HG02610 (cell line): ENCODE data around the gene AGRP.
"Not testable (repeated sequence)": the region's sequence is repeated elsewhere in the genome, so short reads cannot be mapped to it uniquely, and the experiment has no call there.

Experiments used
- ATAC-seq: cut with Tn5 transposase; IDR thresholded peaks from one replicate; pipeline ENCODE4 v1.9.1; 2021; ENCODE audit warnings: mild to moderate bottlenecking, moderate library complexity; ENCODE audit not compliant: unreplicated experiment

Gene AGRP, protein sequence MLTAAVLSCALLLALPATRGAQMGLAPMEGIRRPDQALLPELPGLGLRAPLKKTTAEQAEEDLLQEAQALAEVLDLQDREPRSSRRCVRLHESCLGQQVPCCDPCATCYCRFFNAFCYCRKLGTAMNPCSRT

DNA sequence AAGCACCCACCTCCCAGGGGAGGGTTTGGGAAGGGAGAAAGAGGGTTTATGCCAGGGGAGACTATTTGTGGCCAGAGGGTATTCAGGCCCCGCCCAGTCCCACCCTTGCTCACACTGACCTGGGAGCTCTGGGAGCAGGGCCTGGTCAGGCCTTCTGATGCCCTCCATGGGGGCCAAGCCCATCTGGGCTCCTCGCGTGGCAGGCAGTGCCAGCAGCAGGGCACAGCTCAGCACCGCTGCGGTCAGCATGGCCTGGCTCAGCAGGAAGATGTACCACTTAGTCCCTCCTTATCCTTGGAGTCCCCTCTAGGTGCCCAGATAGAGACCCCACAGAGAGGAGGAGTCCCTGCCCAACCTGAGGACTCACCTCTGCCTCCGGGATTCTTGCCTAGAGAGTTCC is at the start of gene AGRP:
AGRP (minus strand) TSS at position 398 of the 400 bp plus-strand sequence; CDS start at position 249, 149 bp downstream.
- no peak for ATAC-seq

DNA sequence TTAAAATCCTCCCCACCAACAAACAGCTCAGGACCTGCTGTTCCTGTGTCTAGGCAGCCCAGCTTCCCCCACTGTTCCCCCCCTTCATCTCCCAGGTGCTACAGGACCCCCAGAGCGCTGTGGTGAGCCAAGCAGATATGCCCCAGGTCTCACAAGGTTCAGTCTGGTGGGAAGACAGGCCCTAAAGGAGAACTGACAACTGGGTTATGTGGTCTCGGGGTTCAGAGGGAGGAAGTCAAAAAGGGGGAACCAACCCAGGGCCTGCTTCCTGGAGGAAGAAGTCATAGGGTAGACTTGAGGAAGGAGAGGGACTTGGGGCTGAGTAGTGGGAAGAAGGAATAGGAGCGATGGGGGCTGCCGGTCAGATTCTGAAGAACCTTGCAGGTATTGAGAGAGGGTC is 47.9 kb upstream of the AGRP start:
- no peak for ATAC-seq

DNA sequence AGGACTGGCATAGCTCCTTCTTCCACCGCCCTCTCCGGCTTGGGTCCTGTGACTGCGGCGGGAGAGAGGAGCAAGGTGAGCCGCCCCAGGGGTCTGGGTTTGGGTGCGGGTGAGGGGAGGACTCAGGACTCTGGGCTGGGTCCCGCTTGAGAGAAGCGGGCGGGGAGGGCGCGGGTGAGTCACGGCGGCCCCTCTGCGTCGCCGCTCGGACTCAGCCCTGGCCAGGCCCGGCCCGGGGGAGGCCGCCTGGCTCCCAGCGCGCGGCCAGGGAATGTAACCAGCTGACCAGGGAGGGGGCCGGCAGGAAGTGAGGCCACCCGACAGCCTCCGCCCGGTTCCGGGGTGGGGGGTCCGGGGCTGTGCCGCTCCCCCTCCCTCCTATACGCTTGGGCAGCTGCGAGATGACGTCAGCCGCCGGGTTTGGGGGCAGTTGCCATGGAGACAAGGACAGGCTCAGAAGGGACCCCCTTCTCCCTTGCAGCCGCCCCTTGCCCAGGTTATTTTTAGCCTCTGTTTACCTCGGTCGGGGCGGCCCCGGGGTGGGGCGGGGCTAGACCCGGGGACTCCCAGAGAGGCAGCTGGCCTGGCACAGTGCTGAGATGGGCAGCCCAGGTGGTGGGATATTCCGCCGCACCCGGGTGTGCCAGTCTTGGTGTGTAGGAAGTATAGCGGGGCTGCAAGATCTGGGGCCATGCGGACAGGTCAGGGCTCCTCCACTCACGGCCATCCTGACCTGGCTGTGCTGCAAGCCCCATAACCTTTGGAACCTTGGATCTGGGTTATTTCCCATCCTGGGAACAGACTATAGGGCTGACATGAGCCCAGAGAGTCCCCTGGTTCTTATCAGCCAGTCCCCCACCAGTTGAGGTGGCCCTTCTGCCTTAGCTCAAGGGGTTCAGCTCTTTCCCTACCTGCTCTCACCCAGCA is 46.9 kb upstream of the AGRP start:
- ATAC-seq, result no peak

DNA sequence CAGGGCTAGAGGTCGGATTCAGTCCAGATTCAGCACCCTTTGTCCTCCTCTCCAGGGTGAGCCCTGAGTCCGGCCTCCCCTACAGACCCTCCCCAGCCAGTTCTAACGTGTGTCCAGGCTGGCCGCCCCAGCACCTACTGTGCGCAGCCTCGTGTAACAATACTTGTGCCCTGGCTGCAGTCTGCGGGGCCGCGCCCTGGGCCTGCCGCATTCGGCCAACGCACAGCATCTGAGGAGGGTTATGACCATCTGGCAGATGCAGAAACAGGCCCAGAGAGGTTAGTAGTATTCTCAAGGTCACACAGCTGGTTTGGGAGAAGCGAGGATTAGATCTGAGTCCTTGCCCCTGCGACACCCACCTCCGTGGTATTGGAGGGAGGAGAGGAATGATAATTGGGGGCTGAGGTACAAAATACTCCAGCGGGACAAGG is 46.2 kb upstream of the AGRP start:
- no peak for ATAC-seq

DNA sequence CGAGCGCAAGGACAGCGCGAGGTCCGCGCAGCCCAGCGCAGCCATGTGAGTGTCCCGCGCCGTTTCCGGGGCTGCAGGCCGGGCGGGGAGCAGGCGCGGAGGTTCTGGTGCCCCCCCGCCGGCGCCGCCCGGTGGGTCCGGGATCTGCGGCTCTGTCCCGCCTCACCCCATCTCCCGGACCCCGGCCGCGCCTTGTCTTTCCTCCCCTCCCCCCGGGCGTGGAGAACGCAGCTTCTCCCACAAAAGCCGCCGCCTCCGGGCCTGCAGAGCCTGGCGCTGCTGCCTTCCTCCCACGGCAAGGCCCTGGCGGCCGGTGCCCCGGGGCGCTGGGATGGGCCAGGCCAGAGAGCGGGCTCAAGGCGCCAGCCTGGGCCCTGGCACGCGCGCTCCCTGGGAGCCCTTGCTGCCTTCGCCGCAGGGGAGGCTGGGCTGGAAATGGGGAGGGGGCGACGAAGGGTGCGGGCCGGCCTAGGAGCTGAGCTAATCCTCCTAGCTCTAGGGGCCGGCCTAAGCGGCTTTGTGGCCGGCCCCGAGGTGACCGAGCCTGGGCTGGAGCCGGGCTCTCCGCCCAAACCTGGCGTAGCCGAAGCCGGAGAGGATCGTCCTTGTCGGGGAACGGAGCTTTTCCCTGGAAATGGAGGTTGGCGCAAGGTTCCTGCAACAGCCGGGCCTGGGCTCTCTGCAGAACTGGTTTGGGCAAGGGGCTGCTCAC is 45.7 kb upstream of the AGRP start:
- no peak for ATAC-seq

DNA sequence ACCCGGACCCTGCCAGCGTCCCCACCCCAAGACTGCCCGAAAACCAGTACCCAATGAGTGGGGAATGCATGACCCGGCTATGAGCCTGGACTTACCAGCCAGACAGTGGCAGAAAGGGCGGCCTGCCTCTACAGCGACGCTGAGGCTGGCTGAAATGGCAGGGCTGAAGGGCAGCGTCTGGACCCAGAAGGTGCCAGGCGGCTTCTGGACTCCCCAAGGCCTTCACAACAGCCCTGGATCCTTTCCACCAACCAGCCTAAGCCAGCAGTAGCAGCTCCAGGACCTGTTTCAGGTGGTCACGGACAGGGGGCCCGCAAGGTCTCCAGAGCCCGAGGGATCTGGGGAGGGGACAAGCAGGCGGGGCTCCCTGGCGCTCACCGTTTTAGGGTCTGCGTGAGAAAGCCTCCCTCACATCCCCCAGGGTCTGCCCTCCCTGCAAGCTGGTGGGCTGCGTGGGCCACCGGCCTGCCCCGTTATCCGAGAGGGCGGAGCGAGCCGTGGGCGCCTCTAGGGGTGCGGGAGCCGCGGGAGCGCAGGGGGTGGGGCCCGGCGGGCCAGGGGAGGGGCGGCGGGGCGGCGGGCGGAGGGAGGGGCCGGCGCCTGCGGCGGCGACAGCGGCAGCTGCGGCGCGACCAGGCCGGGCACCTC is 45.0 kb upstream of the AGRP start, which contains the start of gene RIPOR1:
RIPOR1 (plus strand) TSS at position 608 of the 648 bp plus-strand sequence. CDS start 9,618 bp downstream, outside the sequence.
- ATAC-seq, result no peak

DNA sequence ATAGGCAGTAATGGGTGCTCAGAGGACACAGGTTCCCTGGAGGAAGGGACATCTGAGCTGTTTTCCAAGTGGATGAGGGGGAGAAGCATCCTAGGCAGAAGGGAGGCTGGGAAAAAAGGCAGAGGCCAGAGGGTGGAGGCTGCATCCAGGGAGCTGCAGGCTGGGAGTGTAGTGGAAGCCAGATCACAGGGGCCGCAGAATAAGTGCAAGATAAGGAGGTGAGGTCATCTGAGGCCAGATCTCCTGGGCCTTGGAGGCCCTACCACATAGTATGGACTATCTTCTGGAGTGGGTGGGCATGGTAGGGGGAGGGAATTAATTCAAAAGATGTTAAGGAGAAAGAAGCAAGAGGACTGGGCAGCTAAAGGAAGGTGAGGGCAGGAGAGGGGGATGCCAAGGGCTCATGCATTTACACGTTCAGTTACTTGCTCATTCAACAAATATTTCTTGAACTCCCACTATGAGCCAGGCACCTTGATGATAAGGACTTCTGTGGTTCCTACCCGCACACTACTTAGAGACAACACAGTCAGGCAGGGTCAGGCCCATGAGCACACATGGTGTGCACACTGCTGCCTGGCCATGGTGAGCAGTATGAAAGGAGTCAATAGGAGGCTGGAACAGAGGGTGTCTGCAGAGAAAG is 42.9 kb upstream of the AGRP start:
- ATAC-seq, result no peak

DNA sequence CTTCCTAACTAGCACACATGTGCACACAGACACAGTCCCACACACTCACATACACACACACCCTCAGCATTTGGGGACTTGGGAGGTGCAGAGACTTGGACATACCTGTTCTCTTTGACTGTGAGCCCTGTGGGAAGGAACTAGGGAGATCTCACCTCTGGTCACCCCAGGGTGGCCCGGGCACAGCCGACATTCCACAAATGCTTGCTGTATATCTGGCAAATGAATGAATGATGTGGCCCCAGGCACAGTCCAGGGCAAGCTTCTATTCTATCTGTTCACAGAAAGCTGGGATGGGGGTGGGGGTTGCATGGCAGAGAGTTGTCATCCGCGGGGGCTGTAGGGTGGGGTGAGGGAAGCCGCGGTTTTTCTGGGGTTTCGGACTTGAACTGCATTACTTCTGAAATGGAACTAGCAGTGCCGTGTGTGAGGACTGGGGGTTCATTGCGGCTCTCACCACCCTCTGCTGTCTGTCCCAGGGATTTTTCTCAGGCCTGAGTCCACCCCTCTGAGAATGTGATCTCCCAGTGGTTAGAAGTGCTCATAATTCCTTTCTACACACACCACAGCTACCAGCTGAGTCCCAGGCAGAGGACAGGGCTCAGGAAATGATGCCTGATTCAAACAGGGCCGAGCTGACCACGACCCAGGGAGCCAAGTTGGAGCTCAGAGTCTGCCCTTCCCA is 42.0 kb upstream of the AGRP start:
- ATAC-seq, result no peak

DNA sequence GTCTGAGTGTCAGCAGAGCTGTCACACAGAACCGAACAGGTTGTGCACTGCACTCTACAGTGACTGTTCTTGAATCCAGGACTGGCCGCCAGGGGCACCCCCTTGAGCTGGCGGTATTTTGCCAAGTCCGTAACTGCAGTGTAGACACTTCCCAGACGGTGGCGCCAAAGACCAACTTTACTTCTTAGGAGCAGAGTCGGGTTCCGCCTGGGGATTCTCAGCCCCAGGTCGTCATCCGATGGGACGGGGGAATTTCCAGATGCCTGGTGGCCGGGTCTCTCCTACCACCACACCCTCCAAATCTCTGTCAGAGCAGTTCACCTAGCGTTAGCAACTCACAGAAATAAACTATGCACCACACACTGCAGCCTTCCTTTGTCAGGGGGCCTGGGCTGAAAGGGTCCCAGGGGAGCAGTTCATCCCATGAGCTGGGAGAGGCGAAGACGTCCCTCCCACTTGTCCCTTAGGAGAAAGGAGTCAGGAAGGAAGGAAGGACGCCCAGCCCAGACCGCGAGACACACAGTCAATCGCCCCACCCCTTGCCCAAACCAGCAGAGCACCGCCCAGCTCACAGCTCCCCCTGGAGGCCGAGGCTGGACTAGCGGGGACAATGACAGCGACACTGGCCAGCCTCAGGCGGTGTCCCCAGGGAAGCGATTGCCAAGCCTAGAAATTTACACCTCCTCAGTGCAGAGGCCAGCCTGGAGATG is 37.9 kb upstream of the AGRP start:
- ATAC-seq, result peak; percentile 75

DNA sequence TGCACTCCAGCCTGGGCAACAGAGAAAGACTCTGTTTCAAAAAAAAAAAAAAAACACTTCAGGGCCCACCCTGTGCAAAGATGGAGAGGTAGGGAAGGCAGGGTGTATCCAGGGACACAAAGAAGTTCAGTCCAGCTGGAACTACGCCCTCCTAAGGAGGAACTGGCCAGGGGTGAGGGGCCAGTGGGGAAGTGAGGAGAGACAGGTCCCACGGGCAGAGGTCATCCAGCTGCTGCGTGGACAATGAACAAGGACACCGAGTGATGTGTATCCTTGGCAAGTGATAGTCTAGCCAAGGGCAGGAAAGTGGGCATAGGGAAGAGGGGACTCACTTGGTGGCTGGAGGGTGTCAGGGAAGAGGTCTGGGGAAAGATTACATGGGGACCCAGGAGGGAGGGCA is 35.9 kb upstream of the AGRP start:
- no peak for ATAC-seq

DNA sequence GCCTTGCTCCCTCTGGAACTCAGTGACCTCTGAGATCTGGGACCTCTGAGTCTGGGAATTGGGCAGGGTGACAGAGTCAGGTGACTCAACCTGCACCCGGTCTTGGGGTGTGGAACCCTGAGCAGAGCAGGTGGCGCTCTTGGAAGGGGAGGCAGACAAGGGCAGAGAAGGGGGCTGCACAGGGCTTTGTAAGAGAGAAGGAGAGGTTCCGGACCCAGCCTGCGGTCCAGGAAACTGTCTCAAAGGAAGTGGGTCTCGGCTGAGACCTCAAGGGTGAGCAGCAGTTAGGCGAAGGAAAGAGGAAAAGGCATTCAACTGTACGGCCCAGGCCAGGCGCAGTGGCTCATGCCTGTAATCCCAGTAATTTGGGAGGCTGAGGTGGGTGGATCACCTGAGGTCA is 35.3 kb upstream of the AGRP start:
- no peak for ATAC-seq

DNA sequence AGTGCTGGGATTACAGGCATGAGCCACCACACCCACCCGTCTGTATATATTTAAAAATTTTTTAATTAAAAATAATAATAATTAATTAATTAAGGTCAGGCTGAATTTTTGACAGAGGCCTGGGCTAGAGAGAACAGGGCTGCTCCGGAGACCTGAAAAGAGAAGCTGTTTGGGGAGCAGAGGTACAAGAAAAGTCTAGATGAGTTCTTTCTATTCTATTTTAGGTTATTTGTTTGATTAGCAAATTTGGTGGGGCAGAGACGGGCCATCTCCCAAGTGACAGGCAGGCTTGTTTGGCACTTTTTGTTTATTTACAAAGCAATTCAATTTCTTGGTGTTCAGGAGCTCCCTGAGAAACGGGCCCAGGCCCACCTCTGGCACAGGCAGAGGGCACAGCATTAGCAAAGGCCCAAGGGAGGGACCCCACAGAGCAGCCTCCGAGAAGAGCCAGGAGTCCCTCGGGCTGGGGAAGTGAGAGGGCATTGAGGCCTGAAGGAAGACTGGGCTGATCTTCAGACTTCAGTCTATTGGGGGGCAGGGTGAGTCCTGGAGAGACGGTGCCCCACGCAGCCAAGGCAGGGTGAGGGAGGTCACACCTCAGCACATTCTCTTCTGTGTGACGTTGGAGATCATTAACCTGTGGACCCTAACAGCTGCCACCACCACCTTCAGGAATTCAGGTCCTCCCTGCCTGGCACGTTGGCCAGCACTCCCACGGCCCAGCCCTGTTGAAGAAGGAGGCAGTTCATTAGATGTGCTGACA is 34.5 kb upstream of the AGRP start:
- ATAC-seq, result peak; percentile 30

DNA sequence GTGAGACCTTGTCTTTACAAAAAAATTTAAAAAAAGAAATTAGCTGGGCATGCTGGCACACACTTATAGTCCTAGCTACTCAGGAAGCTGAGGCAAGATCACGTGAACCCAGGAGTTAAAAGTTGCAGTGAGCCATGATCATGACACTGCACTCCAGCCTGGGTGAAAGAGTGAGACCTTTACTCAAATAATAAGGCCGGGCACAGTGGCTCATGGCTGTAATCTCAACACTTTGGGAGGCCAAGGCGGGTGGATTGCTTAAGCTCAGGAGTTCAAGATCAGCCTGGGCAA is 33.8 kb upstream of the AGRP start:
- ATAC-seq, result no peak

DNA sequence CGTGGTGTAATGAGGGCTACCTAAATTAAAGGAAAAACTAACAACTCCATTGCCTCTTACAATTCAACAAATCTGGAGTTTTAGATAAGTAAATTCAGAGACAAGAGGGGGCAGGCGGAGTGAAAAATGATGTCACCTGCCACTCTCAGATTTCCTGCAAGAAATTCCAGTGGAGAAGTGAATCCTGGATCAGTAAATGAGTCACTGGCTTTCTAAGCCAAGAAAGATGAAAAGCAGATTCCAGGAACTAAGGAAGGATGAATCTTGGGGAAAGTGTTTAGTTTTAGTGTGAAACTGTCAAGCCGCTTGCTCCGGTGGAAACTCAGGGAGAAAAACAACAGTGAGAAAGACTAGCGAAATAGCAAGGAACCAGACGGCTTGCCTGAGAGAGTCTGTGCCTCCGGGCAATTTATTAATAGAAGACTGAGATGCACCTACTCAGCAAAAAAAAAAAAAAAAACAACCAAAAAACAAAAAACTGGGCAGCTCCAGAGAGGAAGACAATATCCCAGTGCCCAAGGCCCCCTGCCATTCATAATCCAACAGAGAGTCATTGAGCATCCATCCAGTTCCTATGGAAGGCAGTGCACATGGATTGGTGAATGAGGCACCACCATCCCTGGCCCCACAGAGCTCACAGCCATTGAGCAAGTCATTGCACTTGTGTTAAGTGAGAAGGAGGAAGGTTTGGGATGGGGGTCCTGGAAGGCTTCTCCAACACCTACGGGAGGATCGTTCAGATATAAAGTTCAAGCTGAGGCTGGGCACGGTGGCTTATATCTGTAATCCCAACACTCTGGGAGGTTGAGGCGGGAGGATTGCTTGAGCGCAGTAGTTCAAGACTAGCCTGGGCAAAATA is 33.2 kb upstream of the AGRP start:
- no peak for ATAC-seq

DNA sequence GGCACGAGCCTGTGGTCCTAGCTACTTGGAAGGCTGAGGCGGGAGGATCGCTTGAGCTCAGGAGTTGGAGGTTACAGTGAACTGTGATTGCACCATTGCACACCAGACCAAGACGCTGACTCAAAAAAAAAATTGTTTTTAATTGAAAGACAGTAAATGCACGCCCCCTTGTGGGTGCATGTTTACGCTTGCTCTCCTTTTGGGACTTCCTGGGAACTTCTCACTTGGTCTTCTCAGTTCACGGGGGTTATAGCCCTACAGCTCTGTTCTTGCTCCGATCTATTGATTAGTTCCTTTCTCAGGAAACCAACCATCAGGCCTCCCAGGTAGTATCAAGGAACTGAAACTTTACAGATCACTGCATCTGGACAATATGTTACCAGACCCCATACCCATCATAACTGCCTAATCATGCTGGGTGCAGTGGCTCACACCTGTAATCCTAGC is 31.1 kb upstream of the AGRP start:
- peak; percentile 50 for ATAC-seq

DNA sequence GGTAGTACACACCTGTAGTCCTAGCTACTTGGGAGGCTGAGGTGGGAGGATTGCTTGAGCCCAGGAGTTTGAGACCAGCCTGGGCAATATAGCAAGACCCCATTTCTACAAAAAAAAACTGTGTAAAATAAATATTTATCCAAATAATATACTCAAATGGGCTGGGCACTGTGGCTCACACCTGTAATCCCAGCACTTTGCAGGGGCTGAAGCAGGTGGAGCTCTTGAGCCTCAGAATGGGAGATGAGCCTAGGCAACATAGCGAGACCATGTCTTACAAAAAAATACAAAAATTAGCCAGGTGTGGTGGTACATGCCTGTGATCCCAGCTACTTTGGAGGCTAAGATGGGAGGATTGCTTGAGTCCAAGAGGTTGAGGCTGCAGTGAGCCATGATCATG is 30.5 kb upstream of the AGRP start:
- not testable (repeated sequence) for ATAC-seq

DNA sequence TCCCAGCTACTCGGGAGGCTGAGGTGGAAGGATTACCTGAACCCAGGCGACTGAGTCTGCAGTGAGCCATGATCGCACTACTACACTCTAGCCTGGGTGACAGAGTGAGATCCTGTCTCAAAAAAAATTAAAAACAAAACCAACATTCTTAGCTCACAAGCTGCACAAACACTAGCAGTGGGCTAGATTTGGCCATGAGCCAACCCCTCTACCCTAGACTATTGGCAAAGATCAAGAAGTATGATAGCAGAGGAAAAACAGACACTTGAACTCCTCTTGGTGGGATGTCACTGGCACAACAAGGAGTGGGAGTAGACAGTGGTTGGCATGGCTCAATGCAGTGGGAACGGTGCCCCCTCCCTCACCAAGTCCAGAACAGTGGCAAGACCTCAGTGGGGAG is 25.7 kb upstream of the AGRP start:
- ATAC-seq, result no peak

DNA sequence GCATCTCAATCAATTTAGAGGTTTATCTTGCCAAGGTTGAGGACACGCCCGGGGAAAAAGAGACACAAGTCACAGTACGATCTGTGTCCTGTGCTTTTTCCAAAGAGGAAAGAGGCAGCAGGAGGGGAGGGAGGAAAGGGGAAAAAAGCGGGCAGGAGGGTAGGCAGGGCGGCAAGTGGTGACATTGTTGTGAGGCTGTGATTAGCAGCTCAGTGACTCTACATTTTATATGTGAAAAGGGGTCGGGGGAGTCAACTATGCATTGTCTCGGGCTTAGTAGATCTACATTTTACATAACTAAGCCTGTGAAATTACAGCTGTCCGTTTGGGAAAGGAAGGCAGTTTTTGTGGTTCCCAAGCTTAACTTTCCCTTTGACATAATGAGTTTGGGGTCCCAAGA is 23.1 kb upstream of the AGRP start:
- ATAC-seq, result no peak
